Adipocyte (in vitro differentiated cells): ENCODE data around the gene CASZ1.

Experiments
- DNase-seq: peaks from one replicate; pipeline ENCODE4 v3.0.0-alpha.2; 2015; ENCODE audit warnings: low read depth
- H3K27me3 ChIP-seq: replicated peaks from 2 replicates; pipeline ENCODE4 v1.7.0; 2013; ENCODE audit warnings: mild to moderate bottlenecking, low read length, moderate library complexity; ENCODE audit not compliant: control insufficient read depth, insufficient read depth
- H3K36me3 ChIP-seq: 2 replicates; pipeline ENCODE4 v1.7.0; 2013; ENCODE audit warnings: low read length, mild to moderate bottlenecking, moderate library complexity; ENCODE audit not compliant: control insufficient read depth, insufficient read depth, severe bottlenecking
- H3K4me1 ChIP-seq: 2 replicates; pipeline ENCODE4 v1.7.0; 2013; ENCODE audit warnings: mild to moderate bottlenecking, low read length, moderate library complexity; ENCODE audit not compliant: control insufficient read depth, insufficient read depth
- H3K4me3 ChIP-seq: 2 replicates; pipeline ENCODE4 v1.7.0; 2013; ENCODE audit warnings: mild to moderate bottlenecking, low read length, moderate library complexity
- H3K9ac ChIP-seq: 2 replicates; pipeline ENCODE4 v1.7.0; 2013; ENCODE audit warnings: mild to moderate bottlenecking, low read length, moderate library complexity
- H3K9me3 ChIP-seq: 2 replicates; pipeline ENCODE4 v1.7.0; 2013; ENCODE audit warnings: mild to moderate bottlenecking, low read length, moderate library complexity; ENCODE audit not compliant: control insufficient read depth

CASZ1 gene

GRCh38 chr1:10717296-10718082 lies 79.0 kb downstream of the CASZ1 start:
- Histone ChIP-seq H3K4me3 (no peak overlapping the region), H3K4me1 (no peaks in the 10 kb centered on the region), H3K9me3 (no peaks in the 10 kb centered on the region), H3K27me3 (peaks cover 83% of the 10 kb centered on the region), H3K9ac (no peak overlapping the region), H3K36me3 (no peaks in the 10 kb centered on the region)
- no peak for DNase-seq

GRCh38 chr1:10716840-10717239 lies 79.6 kb downstream of the CASZ1 start:
- no peak for DNase-seq
- no peaks in the 10 kb centered on the region for H3K36me3 ChIP-seq
- peaks cover 80% of the 10 kb centered on the region for H3K27me3 ChIP-seq
- H3K9me3 ChIP-seq: no peaks in the 10 kb centered on the region
- H3K4me1 ChIP-seq: no peaks in the 10 kb centered on the region
- no peak overlapping the region for H3K4me3 ChIP-seq
- no peak overlapping the region for H3K9ac ChIP-seq

- H3K4me3 ChIP-seq: no peak overlapping the region
These were observed 81.9 kb downstream of the CASZ1 start for GRCh38 chr1:10714337-10715114.

GRCh38 chr1:10713614-10714013 lies 82.8 kb downstream of the CASZ1 start:
- Histone ChIP-seq H3K36me3 (no peaks in the 10 kb centered on the region), H3K4me3 (no peak overlapping the region)
- no peak for DNase-seq

More at GRCh38 chr1:10714337-10715114, 81.9 kb downstream of the CASZ1 start:
- no peak overlapping the region for H3K9ac ChIP-seq
- H3K9me3 ChIP-seq: no peaks in the 10 kb centered on the region
- H3K27me3 ChIP-seq: peaks cover 78% of the 10 kb centered on the region
- peak; percentile 23 for DNase-seq
- no peaks in the 10 kb centered on the region for H3K4me1 ChIP-seq
- no peaks in the 10 kb centered on the region for H3K36me3 ChIP-seq

GRCh38 chr1:10712568-10713362 lies 83.7 kb downstream of the CASZ1 start:
- peaks cover 72% of the 10 kb centered on the region for H3K27me3 ChIP-seq
- no peak overlapping the region for H3K9ac ChIP-seq
- no peaks in the 10 kb centered on the region for H3K36me3 ChIP-seq
- H3K9me3 ChIP-seq: no peaks in the 10 kb centered on the region
- H3K4me3 ChIP-seq: no peak overlapping the region
- no peaks in the 10 kb centered on the region for H3K4me1 ChIP-seq
- no peak for DNase-seq

More at GRCh38 chr1:10713614-10714013, 82.8 kb downstream of the CASZ1 start:
- Histone ChIP-seq H3K27me3 (peaks cover 73% of the 10 kb centered on the region), H3K9me3 (no peaks in the 10 kb centered on the region), H3K9ac (no peak overlapping the region), H3K4me1 (no peaks in the 10 kb centered on the region)

GRCh38 chr1:10710489-10710888 lies 86.0 kb downstream of the CASZ1 start:
- Histone ChIP-seq H3K9ac (no peak overlapping the region), H3K4me3 (no peak overlapping the region), H3K27me3 (peaks cover 81% of the 10 kb centered on the region), H3K4me1 (no peaks in the 10 kb centered on the region), H3K9me3 (no peaks in the 10 kb centered on the region), H3K36me3 (no peaks in the 10 kb centered on the region)
- no peak for DNase-seq

GRCh38 chr1:10709646-10710045 lies 86.8 kb downstream of the CASZ1 start:
- Histone ChIP-seq H3K27me3 (peaks cover 81% of the 10 kb centered on the region), H3K36me3 (no peaks in the 10 kb centered on the region), H3K9ac (no peak overlapping the region)

GRCh38 chr1:10709165-10709564 lies 87.3 kb downstream of the CASZ1 start:
- H3K9me3 ChIP-seq: no peaks in the 10 kb centered on the region
- H3K27me3 ChIP-seq: peaks cover 81% of the 10 kb centered on the region
- no peak for DNase-seq
- H3K9ac ChIP-seq: no peak overlapping the region
- no peak overlapping the region for H3K4me3 ChIP-seq
- no peaks in the 10 kb centered on the region for H3K36me3 ChIP-seq
- no peaks in the 10 kb centered on the region for H3K4me1 ChIP-seq

More at GRCh38 chr1:10709646-10710045, 86.8 kb downstream of the CASZ1 start:
- Histone ChIP-seq H3K4me3 (no peak overlapping the region), H3K4me1 (no peaks in the 10 kb centered on the region), H3K9me3 (no peaks in the 10 kb centered on the region)
- no peak for DNase-seq

- Histone ChIP-seq H3K9ac (no peak overlapping the region), H3K4me1 (no peaks in the 10 kb centered on the region), H3K36me3 (no peaks in the 10 kb centered on the region), H3K27me3 (peaks cover 83% of the 10 kb centered on the region), H3K9me3 (no peaks in the 10 kb centered on the region), H3K4me3 (no peak overlapping the region)
- no peak for DNase-seq
These were observed 87.7 kb downstream of the CASZ1 start for GRCh38 chr1:10708757-10709156.

GRCh38 chr1:10707208-10707607 lies 89.2 kb downstream of the CASZ1 start:
- Histone ChIP-seq H3K4me1 (no peaks in the 10 kb centered on the region), H3K36me3 (no peaks in the 10 kb centered on the region), H3K4me3 (no peak overlapping the region), H3K9ac (no peak overlapping the region), H3K27me3 (peaks cover 79% of the 10 kb centered on the region), H3K9me3 (no peaks in the 10 kb centered on the region)
- DNase-seq: no peak

- no peak overlapping the region for H3K4me3 ChIP-seq
- no peaks in the 10 kb centered on the region for H3K4me1 ChIP-seq
- H3K9ac ChIP-seq: no peak overlapping the region
- DNase-seq: no peak
- H3K36me3 ChIP-seq: no peaks in the 10 kb centered on the region
- peaks cover 82% of the 10 kb centered on the region for H3K27me3 ChIP-seq
- H3K9me3 ChIP-seq: no peaks in the 10 kb centered on the region
These were observed 90.0 kb downstream of the CASZ1 start for GRCh38 chr1:10706376-10706913.
